Neural progenitor cell (in vitro differentiated cells): Measurements from ENCODE around the gene TLR9. TPM values are rescaled to one million over a fixed set of nuclear protein-coding genes. Genes with fewer than 3 reads are reported as not detected.

Experiments used
- DNase-seq: peaks from one replicate; pipeline ENCODE4 v3.0.0-alpha.2; 2016; ENCODE audit warnings: low spot score
- H2AFZ ChIP-seq: fragments of 200-600 bp; sonication (generic); replicated peaks from 2 replicates; pipeline ENCODE4 v1.6.1; 2016; ENCODE audit warnings: antibody characterized with exemption
- H3F3A ChIP-seq: fragments of 200-600 bp; sonication (generic); 2 replicates; pipeline ENCODE4 v1.6.1; 2016; ENCODE audit warnings: antibody characterized with exemption, low read depth
- H3K27ac ChIP-seq: fragments of 200-600 bp; sonication (generic); 2 replicates; pipeline ENCODE4 v1.5.1; 2016; ENCODE audit warnings: mild to moderate bottlenecking
- H3K27me3 ChIP-seq: fragments of 200-600 bp; sonication (generic); 2 replicates; pipeline ENCODE4 v1.6.1; 2016; ENCODE audit warnings: mild to moderate bottlenecking, moderate library complexity
- H3K36me3 ChIP-seq: fragments of 200-600 bp; sonication (generic); 2 replicates; pipeline ENCODE4 v1.5.1; 2016
- H3K4me1 ChIP-seq: fragments of 200-600 bp; sonication (generic); 2 replicates; pipeline ENCODE4 v1.6.1; 2016; ENCODE audit warnings: mixed run types
- H3K4me2 ChIP-seq: fragments of 200-600 bp; sonication (generic); 2 replicates; pipeline ENCODE4 v1.6.1; 2016
- H3K4me3 ChIP-seq: fragments of 200-600 bp; sonication (generic); 2 replicates; pipeline ENCODE4 v1.5.1; 2016
- H3K79me2 ChIP-seq: fragments of 200-600 bp; sonication (generic); 2 replicates; pipeline ENCODE4 v1.6.1; 2016; ENCODE audit warnings: low read depth
- H3K9ac ChIP-seq: fragments of 200-600 bp; sonication (generic); 2 replicates; pipeline ENCODE4 v1.6.1; 2016
- H3K9me3 ChIP-seq: fragments of 200-600 bp; sonication (generic); 2 replicates; pipeline ENCODE4 v1.5.1; 2016; ENCODE audit warnings: low read depth
- H4K20me1 ChIP-seq: fragments of 200-600 bp; sonication (generic); 2 replicates; pipeline ENCODE4 v1.6.1; 2016; ENCODE audit warnings: low read depth
- H3K27ac Mint-ChIP-seq: 3 replicates; pipeline ENCODE4 v1.8.0; 2021; ENCODE audit warnings: mixed read lengths
- H3K27me3 Mint-ChIP-seq: 2 replicates; pipeline ENCODE4 v1.8.0; 2022; ENCODE audit warnings: low read depth, mild to moderate bottlenecking, inconsistent platforms, moderate library complexity, mixed read lengths; ENCODE audit not compliant: insufficient read depth
- H3K36me3 Mint-ChIP-seq: 3 replicates; pipeline ENCODE4 v1.8.0; 2021; ENCODE audit warnings: mixed read lengths
- H3K4me1 Mint-ChIP-seq: 3 replicates; pipeline ENCODE4 v1.8.0; 2021; ENCODE audit warnings: mixed read lengths
- H3K4me3 Mint-ChIP-seq: 3 replicates; pipeline ENCODE4 v1.8.0; 2021; ENCODE audit warnings: mild to moderate bottlenecking, moderate library complexity, mixed read lengths
- H3K9me3 Mint-ChIP-seq: 3 replicates; pipeline ENCODE4 v1.8.0; 2020; ENCODE audit warnings: mixed read lengths
- CTCF ChIP-seq: fragments of 200-600 bp; sonication (generic); IDR thresholded peaks from 2 replicates; pipeline ENCODE4 v1.5.1; 2017; ENCODE audit warnings: antibody characterized with exemption, mild to moderate bottlenecking
- EZH2 ChIP-seq: fragments of 200-600 bp; sonication (generic); IDR thresholded peaks from 2 replicates; pipeline ENCODE4 v1.6.1; 2017; ENCODE audit warnings: antibody characterized with exemption, mild to moderate bottlenecking, moderate library complexity
- EZH2phosphoT487 ChIP-seq: fragments of 200-600 bp; sonication (generic); IDR thresholded peaks from 2 replicates; pipeline ENCODE4 v1.6.1; 2017; ENCODE audit warnings: antibody characterized with exemption
- total RNA-seq: library from RNA; depleted of rRNA; stranded (reverse); fragments of >200 nt; gene quantifications from 2 replicates; pipeline ENCODE4 v1.2.3, GENCODE V29; 2015; ENCODE audit warnings: low replicate concordance

The TLR9 gene
- total RNA-seq, 1 donor from 2014 or later: not detected

GRCh38 chr3:52185837-52186236, 39.6 kb downstream of the TLR9 start:
- Histone ChIP-seq H3K79me2 (no peaks in the 10 kb centered on the region), H3K27ac (no peak overlapping the region), H3K4me2 (no peak overlapping the region), H3K9me3 (no peaks in the 10 kb centered on the region), H3F3A (no peaks in the 10 kb centered on the region), H2AFZ (no peak overlapping the region), H3K27me3 (no peaks in the 10 kb centered on the region), H3K4me3 (no peak overlapping the region), H3K9ac (no peak overlapping the region), H4K20me1 (no peaks in the 10 kb centered on the region), H3K4me1 (peaks cover 4% of the 10 kb centered on the region), H3K36me3 (no peaks in the 10 kb centered on the region)
- Mint-ChIP-seq H3K4me1 (peaks cover 13% of the 10 kb centered on the region), H3K36me3 (no peaks in the 10 kb centered on the region), H3K4me3 (no peak overlapping the region), H3K27ac (no peak overlapping the region), H3K9me3 (peaks cover 2% of the 10 kb centered on the region), H3K27me3 (peaks cover 8% of the 10 kb centered on the region)
- DNase-seq: no peak
- TF ChIP-seq CTCF (no peak), EZH2 (no peak), EZH2phosphoT487 (no peak)

GRCh38 chr3:52185311-52185710, 40.1 kb downstream of the TLR9 start:
- DNase-seq: no peak

GRCh38 chr3:52184690-52185089, 40.8 kb downstream of the TLR9 start:
- H3K36me3 Mint-ChIP-seq: no peaks in the 10 kb centered on the region
- no peak overlapping the region for H3K9ac ChIP-seq
- no peak overlapping the region for H3K4me3 ChIP-seq
- no peaks in the 10 kb centered on the region for H3K79me2 ChIP-seq
- TF ChIP-seq EZH2phosphoT487 (no peak), CTCF (no peak)
- H3K4me3 Mint-ChIP-seq: no peak overlapping the region
- no peak overlapping the region for H2AFZ ChIP-seq
- H3K4me1 ChIP-seq: no peaks in the 10 kb centered on the region
- H3K27me3 ChIP-seq: no peaks in the 10 kb centered on the region
- no peaks in the 10 kb centered on the region for H4K20me1 ChIP-seq
- no peaks in the 10 kb centered on the region for H3K36me3 ChIP-seq
- no peak overlapping the region for H3K4me2 ChIP-seq
- no peaks in the 10 kb centered on the region for H3K9me3 ChIP-seq
- peaks cover 10% of the 10 kb centered on the region for H3K4me1 Mint-ChIP-seq
- H3F3A ChIP-seq: no peaks in the 10 kb centered on the region
- H3K27me3 Mint-ChIP-seq: peaks cover 8% of the 10 kb centered on the region
- peaks cover 2% of the 10 kb centered on the region for H3K9me3 Mint-ChIP-seq
- no peak overlapping the region for H3K27ac ChIP-seq
- H3K27ac Mint-ChIP-seq: peak overlapping the region; percentile 74
- DNase-seq: no peak

More at GRCh38 chr3:52185311-52185710, 40.1 kb downstream of the TLR9 start:
- Mint-ChIP-seq H3K9me3 (peaks cover 2% of the 10 kb centered on the region), H3K27ac (peak overlapping the region; percentile 68), H3K27me3 (peaks cover 8% of the 10 kb centered on the region), H3K4me1 (peaks cover 10% of the 10 kb centered on the region), H3K4me3 (no peak overlapping the region), H3K36me3 (no peaks in the 10 kb centered on the region)
- no peak overlapping the region for H2AFZ ChIP-seq
- H3K9me3 ChIP-seq: no peaks in the 10 kb centered on the region
- H3K4me3 ChIP-seq: no peak overlapping the region
- no peaks in the 10 kb centered on the region for H3K36me3 ChIP-seq
- no peaks in the 10 kb centered on the region for H3K79me2 ChIP-seq
- no peak overlapping the region for H3K9ac ChIP-seq
- H4K20me1 ChIP-seq: no peaks in the 10 kb centered on the region
- H3K27me3 ChIP-seq: no peaks in the 10 kb centered on the region
- no peak overlapping the region for H3K4me2 ChIP-seq
- H3F3A ChIP-seq: no peaks in the 10 kb centered on the region
- no peak overlapping the region for H3K27ac ChIP-seq
- no peaks in the 10 kb centered on the region for H3K4me1 ChIP-seq
- no peak for TF ChIP-seq EZH2
- TF ChIP-seq CTCF: no peak
- no peak for TF ChIP-seq EZH2phosphoT487
